Natural killer cell treated with Interleukin-12 subunit alpha and Interleukin-12 subunit beta and Interleukin-15 and Interleukin-18, amount 100 ng/mL, for 72 hours (primary cell): ENCODE data around the gene CAPN13. TPM values are rescaled to one million over a fixed set of nuclear protein-coding genes. Genes with fewer than 3 reads are reported as not detected.

Source experiments
- ATAC-seq, 2 donors: fragments of 150-1000 bp; cut with Tn5 transposase in 1 of 2; sonication (Bioruptor Pico), chemical (Tn5 transposase) in 1 of 2; 2 replicates each; pipeline ENCODE4 v1.10.0; 2021
- DNase-seq: peaks from one replicate; pipeline ENCODE4 v3.0.0; 2022; ENCODE audit warnings: low spot score
- H3K27ac Mint-ChIP-seq, 2 donors: 1 replicate in 1 of 2; 2 replicates in 1 of 2; pipeline ENCODE4 v1.8.0; 2022; ENCODE audit warnings: mixed read lengths in 2 of 2, mild to moderate bottlenecking in 1 of 2, moderate library complexity in 1 of 2
- H3K27me3 Mint-ChIP-seq, 2 donors: 1 replicate in 1 of 2; 2 replicates in 1 of 2; pipeline ENCODE4 v1.8.0; 2022; ENCODE audit warnings: mixed read lengths in 2 of 2
- H3K36me3 Mint-ChIP-seq: one replicate; pipeline ENCODE4 v1.8.0; 2022; ENCODE audit warnings: mixed read lengths
- H3K4me1 Mint-ChIP-seq, 2 donors: 1 replicate in 1 of 2; 2 replicates in 1 of 2; pipeline ENCODE4 v1.8.0; 2022; ENCODE audit warnings: low read depth in 2 of 2, mixed read lengths in 2 of 2, mild to moderate bottlenecking in 1 of 2
- H3K4me3 Mint-ChIP-seq: one replicate; pipeline ENCODE4 v1.8.0; 2022; ENCODE audit warnings: mixed read lengths
- H3K9me3 Mint-ChIP-seq: 2 replicates; pipeline ENCODE4 v1.8.0; 2022; ENCODE audit warnings: mixed read lengths
- total RNA-seq, 2 donors: library from RNA; stranded (reverse); gene quantifications; one replicate each; pipeline ENCODE4 v1.2.3, GENCODE V29; 2022

CAPN13 gene
- total RNA-seq, 2 donors from 2014 or later = not detected

GRCh38 chr2:30780776-30781330, 26.4 kb downstream of the CAPN13 start:
- Mint-ChIP-seq H3K4me3 (no peak overlapping the region), H3K27me3 (peaks cover 9 to 15% of the 10 kb centered on the region in 2 donors), H3K27ac (no peak overlapping the region), H3K9me3 (no peaks in the 10 kb centered on the region), H3K4me1 (no peaks in the 10 kb centered on the region), H3K36me3 (no peaks in the 10 kb centered on the region)
- DNase-seq = no peak
- no peak for ATAC-seq

DNA sequence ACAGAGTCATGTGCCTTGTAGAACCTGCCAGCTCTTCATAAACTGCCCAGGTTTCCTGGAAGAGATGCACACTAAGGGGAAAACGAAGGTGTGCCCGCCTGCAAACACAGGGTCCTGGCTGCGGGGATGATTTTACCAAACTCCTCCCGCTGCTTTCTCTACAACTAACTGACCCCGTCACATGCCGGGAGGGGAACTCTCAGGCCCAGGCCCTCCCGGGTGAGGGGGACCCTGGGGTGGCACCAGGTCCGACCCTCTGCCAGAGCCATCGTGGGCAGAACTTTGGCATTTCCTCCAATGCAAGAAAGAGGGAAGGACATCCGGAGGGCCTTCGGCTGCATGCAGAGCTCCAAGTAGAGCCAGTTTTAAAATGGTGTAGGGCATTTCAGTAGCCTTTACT, 28.6 kb downstream of the CAPN13 start:
- ATAC-seq (no peak), DNase-seq (no peak)
- Mint-ChIP-seq H3K27me3 (peaks cover 15 to 22% of the 10 kb centered on the region in 2 donors), H3K4me1 (peaks cover 0 to 3% of the 10 kb centered on the region in 2 donors), H3K4me3 (no peak overlapping the region), H3K36me3 (no peaks in the 10 kb centered on the region), H3K27ac (no peak overlapping the region), H3K9me3 (no peaks in the 10 kb centered on the region)

GRCh38 chr2:30777661-30778505, 29.4 kb downstream of the CAPN13 start:
- Mint-ChIP-seq H3K27ac (no peak overlapping the region), H3K36me3 (no peaks in the 10 kb centered on the region), H3K9me3 (no peaks in the 10 kb centered on the region), H3K4me1 (peaks cover 0 to 3% of the 10 kb centered on the region in 2 donors), H3K27me3 (peaks cover 16 to 29% of the 10 kb centered on the region in 2 donors), H3K4me3 (no peak overlapping the region)
- DNase-seq (no peak), ATAC-seq (no peak)

DNA sequence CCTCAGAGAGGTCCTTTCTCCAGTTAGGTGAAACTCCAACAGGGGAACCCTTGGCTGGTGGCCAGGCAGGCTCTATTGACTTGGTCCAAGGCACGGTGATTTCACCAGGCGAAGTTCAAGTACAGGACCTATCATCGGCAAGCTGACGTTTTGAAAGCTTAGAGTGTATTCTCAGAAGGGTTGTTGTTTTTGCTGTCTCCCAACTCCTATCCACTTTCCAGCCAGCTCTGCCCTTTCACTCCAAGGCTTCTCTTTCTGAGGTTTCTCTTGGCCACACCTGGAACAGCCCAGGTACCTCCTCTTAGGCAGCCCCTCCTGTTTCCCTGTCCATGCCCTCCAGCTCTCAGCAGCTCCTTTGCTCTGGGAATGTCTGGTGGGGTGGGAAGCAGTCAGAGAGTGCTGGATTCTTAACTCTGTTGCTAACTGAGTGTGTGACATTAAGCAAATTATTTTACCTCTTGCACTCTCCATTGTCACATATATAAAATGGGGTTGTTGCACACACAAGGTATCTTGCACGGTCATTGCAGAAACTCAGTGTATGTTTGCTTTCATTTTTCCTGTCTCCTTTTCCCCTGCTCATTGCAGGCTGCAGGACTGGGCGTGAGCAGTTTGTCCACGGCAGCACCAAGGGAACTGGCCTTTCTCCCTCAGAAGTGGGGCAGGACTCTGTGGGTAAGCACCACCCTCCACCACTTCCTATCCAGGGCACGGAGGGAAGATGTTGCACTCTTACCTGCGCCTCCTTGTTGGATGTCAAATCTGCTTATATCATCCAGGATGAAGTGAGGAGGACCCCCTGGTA, 30.2 kb downstream of the CAPN13 start:
- no peaks in the 10 kb centered on the region for H3K36me3 Mint-ChIP-seq
- no peak overlapping the region for H3K27ac Mint-ChIP-seq
- no peaks in the 10 kb centered on the region for H3K9me3 Mint-ChIP-seq
- ATAC-seq (no peak), DNase-seq (no peak)
- peaks cover 19 to 29% of the 10 kb centered on the region in 2 donors for H3K27me3 Mint-ChIP-seq
- H3K4me3 Mint-ChIP-seq = no peak overlapping the region
- H3K4me1 Mint-ChIP-seq = peaks cover 0 to 3% of the 10 kb centered on the region in 2 donors

GRCh38 chr2:30775833-30776232, 31.4 kb downstream of the CAPN13 start:
- Mint-ChIP-seq H3K4me1 (peaks cover 0 to 3% of the 10 kb centered on the region in 2 donors), H3K4me3 (no peak overlapping the region), H3K36me3 (no peaks in the 10 kb centered on the region), H3K27me3 (peaks cover 19 to 29% of the 10 kb centered on the region in 2 donors), H3K27ac (no peak overlapping the region), H3K9me3 (no peaks in the 10 kb centered on the region)
- DNase-seq = no peak
- ATAC-seq = peak in 1 of 2 donors; percentile 17

DNA sequence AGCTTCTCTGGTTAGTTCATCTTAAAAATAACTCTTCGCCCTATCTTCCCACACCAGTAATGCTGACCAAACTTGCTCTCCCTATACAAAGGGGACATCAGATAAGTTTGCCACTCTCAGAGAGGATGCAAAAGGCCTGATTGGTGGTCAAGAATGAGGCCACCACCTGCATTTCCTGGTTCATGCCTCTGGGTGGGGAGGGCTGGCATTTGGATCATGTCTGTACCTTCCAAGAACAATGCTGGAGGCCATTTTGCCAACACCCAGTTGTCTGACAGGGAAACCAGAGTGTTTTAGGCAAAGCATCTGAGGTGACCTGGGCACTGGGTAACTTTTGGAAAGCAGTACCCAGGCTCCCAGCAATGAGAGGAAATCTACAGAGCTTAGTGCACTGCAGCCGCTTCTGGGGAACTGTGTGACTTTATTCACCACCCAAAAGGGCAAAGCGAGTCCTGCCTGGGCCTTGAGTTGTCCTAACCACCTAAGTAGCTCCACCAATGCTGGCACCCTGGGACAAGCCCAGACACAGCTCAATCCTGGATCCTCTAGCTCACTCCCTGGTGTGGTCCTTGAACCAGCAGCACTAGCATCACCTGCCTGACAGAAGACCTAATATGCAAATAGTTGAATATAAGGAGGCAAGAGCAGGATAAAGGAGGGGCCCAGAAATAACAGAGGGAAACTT, 35.1 kb downstream of the CAPN13 start:
- Mint-ChIP-seq H3K27ac (no peak overlapping the region), H3K4me3 (no peak overlapping the region), H3K4me1 (peaks cover 0 to 3% of the 10 kb centered on the region in 2 donors), H3K27me3 (peaks cover 25 to 30% of the 10 kb centered on the region in 2 donors), H3K36me3 (no peaks in the 10 kb centered on the region), H3K9me3 (no peaks in the 10 kb centered on the region)
- ATAC-seq (peak in 1 of 2 donors; percentile 43), DNase-seq (no peak)

DNA sequence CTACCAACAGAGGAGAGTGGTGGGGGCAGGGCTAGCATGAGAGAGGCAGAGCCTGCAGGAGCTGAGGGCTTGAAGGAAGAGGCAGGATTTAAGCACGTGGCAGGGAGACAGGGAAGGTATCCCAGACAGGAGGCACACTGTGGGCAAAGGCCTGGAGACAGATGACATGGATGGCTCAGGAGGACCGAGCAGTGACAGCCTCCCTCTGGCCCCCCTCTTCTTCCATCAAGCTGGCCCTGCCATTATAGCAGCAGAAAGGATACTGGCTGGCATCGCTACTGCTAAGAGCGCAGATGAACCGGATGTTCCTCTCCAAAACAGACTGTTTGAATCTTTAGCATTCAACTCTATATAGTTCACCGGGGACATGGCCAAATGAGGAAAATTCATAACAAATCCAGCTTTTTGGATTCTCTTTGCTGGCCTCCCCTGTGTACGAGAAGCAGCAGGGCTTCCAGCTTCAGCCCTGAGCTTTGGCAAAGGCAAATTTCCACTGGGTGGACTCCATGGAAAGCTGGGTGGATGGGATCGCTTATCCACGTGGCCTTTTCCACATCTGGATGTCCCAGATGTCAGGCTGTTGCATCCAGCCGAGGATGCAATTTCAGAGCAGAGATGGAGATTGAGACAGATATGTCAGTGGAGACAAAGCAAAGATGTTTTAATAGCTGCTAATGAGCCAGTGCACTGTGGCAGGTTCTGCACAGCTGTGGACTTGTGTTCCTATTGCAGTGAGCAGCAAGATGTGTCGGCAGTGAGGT, 36.2 kb downstream of the CAPN13 start:
- H3K9me3 Mint-ChIP-seq = no peaks in the 10 kb centered on the region
- DNase-seq = no peak
- H3K36me3 Mint-ChIP-seq = no peaks in the 10 kb centered on the region
- ATAC-seq = no peak
- peaks cover 0 to 3% of the 10 kb centered on the region in 2 donors for H3K4me1 Mint-ChIP-seq
- no peak overlapping the region for H3K4me3 Mint-ChIP-seq
- peaks cover 25 to 30% of the 10 kb centered on the region in 2 donors for H3K27me3 Mint-ChIP-seq
- H3K27ac Mint-ChIP-seq = no peak overlapping the region

DNA sequence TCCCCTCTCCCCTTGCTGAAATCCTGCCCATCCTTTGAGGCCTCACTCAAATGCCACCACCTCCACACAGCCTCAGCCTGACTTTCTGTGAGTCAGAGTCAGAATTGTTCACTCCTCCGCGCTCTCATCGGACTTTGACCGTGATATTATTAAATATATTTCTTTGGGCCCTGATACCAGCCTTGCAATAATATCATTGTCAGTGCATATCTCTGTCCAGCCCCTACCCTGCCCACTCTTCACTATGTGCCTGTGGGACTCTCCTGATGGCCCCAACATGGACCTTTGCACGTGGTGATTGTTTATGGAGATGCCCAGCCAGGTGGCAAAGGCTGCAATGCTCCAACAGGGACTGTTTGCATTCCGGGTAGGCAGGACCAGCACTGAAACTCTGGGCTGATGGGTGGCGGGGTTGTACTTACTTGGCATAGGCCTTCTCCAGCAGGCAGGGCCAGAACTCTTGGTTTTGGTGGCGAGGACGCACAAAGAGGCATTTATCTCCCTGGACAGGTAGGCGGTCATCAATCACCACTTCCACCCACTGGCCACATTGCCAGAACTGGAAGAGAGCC, 37.3 kb downstream of the CAPN13 start:
- Mint-ChIP-seq H3K36me3 (no peaks in the 10 kb centered on the region), H3K9me3 (no peaks in the 10 kb centered on the region), H3K27ac (no peak overlapping the region), H3K4me3 (no peak overlapping the region), H3K4me1 (no peaks in the 10 kb centered on the region), H3K27me3 (peaks cover 21 to 30% of the 10 kb centered on the region in 2 donors)
- no peak for DNase-seq
- no peak for ATAC-seq

DNA sequence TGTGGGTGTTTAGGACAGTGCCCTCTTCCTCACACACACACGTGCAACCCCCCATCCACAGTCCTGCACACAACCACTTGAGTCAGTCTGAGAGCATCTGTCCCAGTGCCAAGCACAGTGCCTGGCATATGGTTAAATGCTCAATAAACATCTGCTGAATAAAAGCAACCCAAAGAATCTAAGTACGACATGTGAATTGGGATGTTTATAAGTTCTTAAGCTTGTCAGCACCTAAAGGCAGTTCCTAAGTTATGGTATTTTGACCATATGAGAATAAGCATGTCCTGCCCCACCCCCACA, 37.8 kb downstream of the CAPN13 start:
- Mint-ChIP-seq H3K4me1 (no peaks in the 10 kb centered on the region), H3K27ac (no peak overlapping the region), H3K4me3 (no peak overlapping the region), H3K9me3 (no peaks in the 10 kb centered on the region), H3K27me3 (peaks cover 19 to 26% of the 10 kb centered on the region in 2 donors), H3K36me3 (no peaks in the 10 kb centered on the region)
- no peak for DNase-seq
- no peak for ATAC-seq

DNA sequence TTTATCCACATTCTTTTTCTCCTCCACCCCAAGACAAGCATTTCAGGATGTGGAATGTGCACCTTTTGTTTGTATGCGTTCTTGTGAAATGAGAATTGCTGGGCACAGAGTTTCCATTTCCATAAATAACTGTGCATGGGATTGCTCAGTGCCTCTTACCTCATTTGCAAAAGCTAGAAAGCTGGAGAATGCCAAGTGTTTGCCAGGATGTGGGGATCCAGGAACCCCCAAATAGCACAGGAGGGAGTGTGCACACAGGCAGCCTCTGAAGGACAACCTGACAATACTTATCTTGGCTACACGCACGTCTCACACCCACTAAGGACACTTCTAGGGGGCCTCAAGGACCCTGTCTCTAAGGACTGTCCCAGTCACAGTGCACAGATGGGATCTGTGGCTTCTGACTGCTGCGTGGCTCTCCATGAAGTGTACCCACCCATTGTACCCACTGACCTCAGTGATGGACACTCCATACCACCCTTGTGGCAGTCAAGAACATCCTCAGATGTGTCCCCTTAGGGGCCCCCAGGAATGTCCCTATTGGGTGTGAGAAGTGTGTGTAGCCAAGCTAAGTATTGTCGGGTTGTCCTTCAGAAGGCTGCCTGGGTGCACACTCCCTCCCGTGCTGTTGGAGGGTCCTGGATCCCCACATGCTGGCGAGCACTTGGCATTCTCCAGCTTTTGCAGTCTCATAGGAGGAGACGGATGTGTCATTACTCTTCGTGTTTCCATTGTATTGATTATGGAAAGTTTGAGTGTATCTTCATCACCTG, 38.4 kb downstream of the CAPN13 start:
- no peak overlapping the region for H3K4me3 Mint-ChIP-seq
- H3K9me3 Mint-ChIP-seq = no peaks in the 10 kb centered on the region
- ATAC-seq (no peak), DNase-seq (no peak)
- peaks cover 16 to 20% of the 10 kb centered on the region in 2 donors for H3K27me3 Mint-ChIP-seq
- no peaks in the 10 kb centered on the region for H3K36me3 Mint-ChIP-seq
- no peaks in the 10 kb centered on the region for H3K4me1 Mint-ChIP-seq
- no peak overlapping the region for H3K27ac Mint-ChIP-seq

DNA sequence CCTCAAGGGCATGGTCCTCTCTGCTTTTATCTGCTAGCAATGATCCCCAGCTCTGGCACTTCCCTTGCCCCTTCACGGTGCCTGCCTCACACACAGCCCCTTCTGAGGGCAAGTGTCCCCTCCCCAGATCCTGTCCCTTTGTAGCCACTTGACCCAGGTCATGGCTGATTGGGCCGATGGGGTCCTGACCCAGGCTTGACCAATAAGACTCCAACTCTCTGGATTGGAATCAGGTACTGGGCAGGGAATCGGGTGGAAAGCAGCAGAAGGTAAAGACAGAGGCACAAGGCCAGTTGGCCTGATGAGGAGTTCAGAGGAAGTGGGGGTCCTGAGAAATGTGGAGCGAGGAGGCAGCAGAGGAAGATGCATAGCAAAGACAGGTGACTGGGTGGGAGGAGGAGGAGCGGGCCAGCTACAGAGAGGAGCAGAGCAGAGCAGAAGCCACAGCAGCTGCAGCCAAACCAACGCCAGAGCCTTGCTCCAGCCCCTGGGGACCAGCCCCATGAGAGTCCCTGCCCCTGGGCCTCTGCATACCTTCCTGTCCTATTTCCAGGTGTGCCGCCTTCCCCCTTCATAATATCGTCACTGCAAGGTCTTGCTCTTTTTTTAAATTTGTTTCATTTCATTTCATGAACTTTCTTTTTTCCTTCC, 39.1 kb downstream of the CAPN13 start:
- no peak for ATAC-seq
- H3K4me1 Mint-ChIP-seq = no peaks in the 10 kb centered on the region
- no peaks in the 10 kb centered on the region for H3K9me3 Mint-ChIP-seq
- no peak overlapping the region for H3K4me3 Mint-ChIP-seq
- H3K36me3 Mint-ChIP-seq = no peaks in the 10 kb centered on the region
- H3K27ac Mint-ChIP-seq = no peak overlapping the region
- DNase-seq = no peak
- H3K27me3 Mint-ChIP-seq = peaks cover 12 to 13% of the 10 kb centered on the region in 2 donors

GRCh38 chr2:30766666-30767065, 40.6 kb downstream of the CAPN13 start:
- no peak for ATAC-seq
- H3K27ac Mint-ChIP-seq = no peak overlapping the region
- H3K9me3 Mint-ChIP-seq = no peaks in the 10 kb centered on the region
- H3K4me1 Mint-ChIP-seq = no peaks in the 10 kb centered on the region
- DNase-seq = no peak
- no peaks in the 10 kb centered on the region for H3K36me3 Mint-ChIP-seq
- H3K27me3 Mint-ChIP-seq = peaks cover 9 to 13% of the 10 kb centered on the region in 2 donors
- H3K4me3 Mint-ChIP-seq = no peak overlapping the region
